Hair follicular keratinocyte (primary cell): Measurements from ENCODE around the gene NFKBIL1. TPM values are rescaled to one million over a fixed set of nuclear protein-coding genes. Genes with fewer than 3 reads are reported as not detected.

ENCODE experiments used
- total RNA-seq: library from RNA; depleted of rRNA; stranded (reverse); fragments of >200 nt; gene quantifications from 2 replicates; pipeline ENCODE4 v1.2.3, GENCODE V29; 2015

Gene NFKBIL1
- total RNA-seq: 12.2 and 29.0 TPM in 2 replicates

DNA sequence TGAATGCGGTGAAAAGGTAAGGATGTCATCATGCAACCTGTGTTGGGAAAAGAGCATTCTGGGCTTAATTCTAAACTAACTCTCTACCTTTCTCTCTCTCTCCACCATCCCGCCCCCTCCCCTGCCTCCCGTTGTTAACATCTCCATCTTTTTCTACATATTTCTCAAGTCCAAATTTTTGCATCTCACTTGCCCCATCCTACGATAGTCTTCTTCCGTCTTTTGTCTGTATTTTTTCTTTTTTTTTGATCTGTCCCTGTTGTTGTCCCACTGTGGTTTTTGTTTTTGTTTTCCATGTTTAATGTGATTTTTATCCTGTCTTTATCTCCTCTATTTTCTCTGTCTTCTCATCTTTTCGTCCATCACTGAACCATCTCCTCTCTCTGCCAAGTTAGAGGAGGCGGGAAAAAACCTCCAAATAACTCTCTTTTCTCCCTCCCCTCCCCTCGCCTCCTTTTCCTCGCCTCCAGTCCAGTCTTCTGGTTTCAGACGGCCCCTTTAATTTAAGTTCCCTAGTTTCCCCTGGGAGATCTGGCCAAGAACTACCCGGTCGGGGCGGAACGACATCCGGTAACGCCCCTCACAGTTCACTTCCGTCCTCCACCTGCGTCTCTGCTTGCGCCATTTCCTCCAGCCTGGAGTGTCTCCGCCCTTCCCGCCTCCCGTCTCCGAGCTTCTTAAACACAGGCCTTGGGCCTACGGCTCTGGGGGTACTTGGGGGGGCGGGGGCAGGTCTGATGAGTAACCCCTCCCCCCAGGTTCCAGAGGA is at the start of gene NFKBIL1:
Gene NFKBIL1, plus strand, starts transcription at position 651 of the 769 bp plus-strand sequence. Its CDS starts 87 bp downstream, at position 738.

GRCh38 chr6:31528821-31529328 is 18.5 kb upstream of the NFKBIL1 start, which contains the start of gene MCCD1:
MCCD1 (plus strand) TSS chr6:31528962; CDS start chr6:31529015, 53 bp downstream.

DNA sequence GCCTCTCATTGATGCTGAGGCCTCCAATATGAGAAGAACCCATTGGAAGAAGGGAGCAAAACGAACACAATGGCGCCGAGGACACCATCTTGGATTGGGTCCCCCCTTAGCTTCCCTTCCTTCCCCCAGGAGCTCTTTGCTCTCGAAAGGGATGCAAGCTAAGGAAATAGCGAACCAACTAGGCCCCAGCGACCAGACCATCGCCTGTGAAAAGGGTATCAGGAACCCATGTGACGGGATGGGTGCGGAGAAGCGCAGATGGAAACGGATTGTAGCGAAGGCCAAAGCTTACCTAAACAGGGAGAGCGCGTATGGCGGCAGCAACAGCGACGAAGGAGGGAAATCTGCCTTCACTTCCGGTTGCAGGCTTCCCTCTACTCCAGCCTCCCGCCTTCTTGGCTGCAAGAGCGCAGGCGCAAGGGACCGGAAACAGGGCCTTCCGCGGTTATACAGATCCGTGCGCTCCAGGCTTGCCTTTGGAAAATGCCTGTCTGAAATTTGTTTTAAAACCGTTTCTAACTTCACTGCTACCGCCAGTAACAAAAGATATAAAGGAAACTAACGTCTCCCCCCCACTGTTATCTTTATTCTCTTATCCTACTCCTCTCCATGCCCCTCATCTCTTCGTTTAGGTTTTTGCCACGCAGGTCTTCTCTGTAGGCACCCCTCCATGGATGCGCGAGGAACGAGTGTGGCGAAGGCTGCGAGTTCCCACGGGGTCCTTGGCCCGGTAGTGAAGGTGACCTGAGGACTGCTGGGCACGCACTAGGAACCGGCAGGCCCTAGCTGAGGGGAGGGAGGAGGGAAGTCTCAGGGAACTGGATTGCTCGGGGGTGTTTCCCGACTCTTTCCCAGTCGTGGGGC is 5.5 kb upstream of the NFKBIL1 start, which contains the start of gene DDX39B:
Gene DDX39B, minus strand, starts transcription at position 346 of the 864 bp plus-strand sequence. CDS start 1,471 bp downstream, outside the sequence.

DNA sequence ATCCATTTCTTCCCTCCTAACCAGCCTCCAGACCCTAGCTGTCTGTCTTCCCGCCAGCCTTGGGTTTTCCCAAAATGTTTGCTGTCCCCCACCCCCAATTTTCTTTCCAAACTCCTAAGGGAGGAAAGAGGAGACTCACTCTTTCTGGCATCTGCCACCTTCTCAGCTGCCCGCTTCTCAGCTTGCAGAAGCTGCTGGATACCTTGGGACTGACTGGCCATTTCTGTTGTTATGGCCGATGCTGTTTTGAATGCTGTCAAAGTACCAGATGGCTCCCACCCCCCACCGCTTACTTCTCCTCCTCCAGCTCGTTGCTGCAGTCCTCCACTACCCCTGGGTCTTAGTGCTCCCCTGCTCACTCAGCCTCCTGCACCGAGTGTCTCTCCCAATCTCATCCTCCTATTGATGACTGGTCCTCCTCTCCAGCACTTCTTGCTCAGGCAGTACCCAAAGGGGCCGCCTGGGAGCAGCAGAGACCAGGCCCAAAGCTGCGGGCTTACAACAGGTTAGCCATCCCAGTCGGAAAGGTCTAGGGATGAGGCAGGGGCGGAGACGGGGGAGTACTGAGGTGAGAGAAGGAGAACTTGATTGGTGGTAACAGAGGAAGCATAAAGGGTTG is 960 bp upstream of the NFKBIL1 start, which contains the start of gene ATP6V1G2:
Gene ATP6V1G2, minus strand, starts transcription at position 270 of the 619 bp plus-strand sequence. Its CDS starts 49 bp downstream, at position 221.

DNA sequence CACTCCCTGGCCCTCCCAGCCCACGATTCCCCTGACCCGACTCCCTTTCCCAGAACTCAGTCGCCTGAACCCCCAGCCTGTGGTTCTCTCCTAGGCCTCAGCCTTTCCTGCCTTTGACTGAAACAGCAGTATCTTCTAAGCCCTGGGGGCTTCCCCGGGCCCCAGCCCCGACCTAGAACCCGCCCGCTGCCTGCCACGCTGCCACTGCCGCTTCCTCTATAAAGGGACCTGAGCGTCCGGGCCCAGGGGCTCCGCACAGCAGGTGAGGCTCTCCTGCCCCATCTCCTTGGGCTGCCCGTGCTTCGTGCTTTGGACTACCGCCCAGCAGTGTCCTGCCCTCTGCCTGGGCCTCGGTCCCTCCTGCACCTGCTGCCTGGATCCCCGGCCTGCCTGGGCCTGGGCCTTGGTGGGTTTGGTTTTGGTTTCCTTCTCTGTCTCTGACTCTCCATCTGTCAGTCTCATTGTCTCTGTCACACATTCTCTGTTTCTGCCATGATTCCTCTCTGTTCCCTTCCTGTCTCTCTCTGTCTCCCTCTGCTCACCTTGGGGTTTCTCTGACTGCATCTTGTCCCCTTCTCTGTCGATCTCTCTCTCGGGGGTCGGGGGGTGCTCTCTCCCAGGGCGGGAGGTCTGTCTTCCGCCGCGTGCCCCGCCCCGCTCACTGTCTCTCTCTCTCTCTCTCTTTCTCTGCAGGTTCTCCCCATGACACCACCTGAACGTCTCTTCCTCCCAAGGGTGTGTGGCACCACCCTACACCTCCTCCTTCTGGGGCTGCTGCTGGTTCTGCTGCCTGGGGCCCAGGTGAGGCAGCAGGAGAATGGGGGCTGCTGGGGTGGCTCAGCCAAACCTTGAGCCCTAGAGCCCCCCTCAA is 24.9 kb downstream of the NFKBIL1 start, which contains the start of gene LTA:
Gene LTA, plus strand, starts transcription at position 249 of the 871 bp plus-strand sequence. Its CDS starts 454 bp downstream, at position 703.

DNA sequence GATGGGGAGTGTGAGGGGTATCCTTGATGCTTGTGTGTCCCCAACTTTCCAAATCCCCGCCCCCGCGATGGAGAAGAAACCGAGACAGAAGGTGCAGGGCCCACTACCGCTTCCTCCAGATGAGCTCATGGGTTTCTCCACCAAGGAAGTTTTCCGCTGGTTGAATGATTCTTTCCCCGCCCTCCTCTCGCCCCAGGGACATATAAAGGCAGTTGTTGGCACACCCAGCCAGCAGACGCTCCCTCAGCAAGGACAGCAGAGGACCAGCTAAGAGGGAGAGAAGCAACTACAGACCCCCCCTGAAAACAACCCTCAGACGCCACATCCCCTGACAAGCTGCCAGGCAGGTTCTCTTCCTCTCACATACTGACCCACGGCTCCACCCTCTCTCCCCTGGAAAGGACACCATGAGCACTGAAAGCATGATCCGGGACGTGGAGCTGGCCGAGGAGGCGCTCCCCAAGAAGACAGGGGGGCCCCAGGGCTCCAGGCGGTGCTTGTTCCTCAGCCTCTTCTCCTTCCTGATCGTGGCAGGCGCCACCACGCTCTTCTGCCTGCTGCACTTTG is 28.0 kb downstream of the NFKBIL1 start, which contains the start of gene TNF:
Gene TNF, plus strand, starts transcription at position 231 of the 567 bp plus-strand sequence. Its CDS starts 177 bp downstream, at position 408.

GRCh38 chr6:31582230-31582643 is 34.8 kb downstream of the NFKBIL1 start, which contains the start of gene LTB:
LTB (minus strand) TSS chr6:31582424; CDS start chr6:31582417, 7 bp downstream.

GRCh38 chr6:31586008-31586407 is 38.6 kb downstream of the NFKBIL1 start, which contains the start of gene LST1:
LST1 (plus strand) TSS chr6:31586277; CDS start chr6:31587300, 1,023 bp downstream.

Other genes with a start within 250 kb of the NFKBIL1 start
- gene HLA-B, start 190.4 kb upstream of the NFKBIL1 start, total RNA-seq: 48.4 and 141 TPM in 2 replicates
- gene MICA, start 144.0 kb upstream of the NFKBIL1 start, total RNA-seq: 53.6 and 58.3 TPM in 2 replicates
- 8.7 and 16.8 TPM in 2 replicates for gene MICB, start 49.5 kb upstream of the NFKBIL1 start, total RNA-seq
- not detected in 2 replicates for gene MCCD1, start 18.6 kb upstream of the NFKBIL1 start, total RNA-seq
- 438 and 525 TPM in 2 replicates for gene DDX39B, start 5.6 kb upstream of the NFKBIL1 start, total RNA-seq
- gene ATP6V1G2, start 1.0 kb upstream of the NFKBIL1 start, total RNA-seq: 0.11 and 0.16 TPM in 2 replicates
- not detected in 2 replicates for gene LTA, start 24.7 kb downstream of the NFKBIL1 start, total RNA-seq
- gene TNF, start 28.0 kb downstream of the NFKBIL1 start, total RNA-seq: 3.3 and 4.5 TPM in 2 replicates
- gene LTB, start 34.8 kb downstream of the NFKBIL1 start, total RNA-seq: 0.49 and 1.5 TPM in 2 replicates
- not detected in 2 replicates for gene LST1, start 38.7 kb downstream of the NFKBIL1 start, total RNA-seq
- gene NCR3, start 45.4 kb downstream of the NFKBIL1 start, total RNA-seq: not detected in 2 replicates
- gene AIF1, start 67.6 kb downstream of the NFKBIL1 start, total RNA-seq: not detected in 2 replicates
- 88.0 and 92.7 TPM in 2 replicates for gene PRRC2A, start 73.1 kb downstream of the NFKBIL1 start, total RNA-seq
- gene BAG6, start 105.1 kb downstream of the NFKBIL1 start, total RNA-seq: 195 and 196 TPM in 2 replicates
- 1.2 and 2.3 TPM in 2 replicates for gene APOM, start 108.3 kb downstream of the NFKBIL1 start, total RNA-seq
- 16.0 and 20.2 TPM in 2 replicates for gene C6orf47, start 113.2 kb downstream of the NFKBIL1 start, total RNA-seq
- 13.1 and 16.0 TPM in 2 replicates for gene GPANK1, start 117.4 kb downstream of the NFKBIL1 start, total RNA-seq
- 251 and 316 TPM in 2 replicates for gene CSNK2B, start 118.5 kb downstream of the NFKBIL1 start, total RNA-seq
- 1.9 and 2.3 TPM in 2 replicates for gene LY6G5B, start 122.4 kb downstream of the NFKBIL1 start, total RNA-seq
- 0.70 and 0.76 TPM in 2 replicates for gene LY6G5C, start 133.5 kb downstream of the NFKBIL1 start, total RNA-seq
- gene ABHD16A, start 155.7 kb downstream of the NFKBIL1 start, total RNA-seq: 24.0 and 27.8 TPM in 2 replicates
- not detected in 2 replicates for gene LY6G6F, start 159.3 kb downstream of the NFKBIL1 start, total RNA-seq
- not detected in 2 replicates for gene LY6G6D, start 167.7 kb downstream of the NFKBIL1 start, total RNA-seq
- gene LY6G6C, start 174.1 kb downstream of the NFKBIL1 start, total RNA-seq: 0.15 TPM in 1 of 2 replicates, not detected in the other
- gene MPIG6B, start 175.8 kb downstream of the NFKBIL1 start, total RNA-seq: not detected in 2 replicates
- gene DDAH2, start 181.7 kb downstream of the NFKBIL1 start, total RNA-seq: 9.5 and 16.1 TPM in 2 replicates
- gene CLIC1, start 188.9 kb downstream of the NFKBIL1 start, total RNA-seq: 805 and 887 TPM in 2 replicates
- 6.2 and 7.4 TPM in 2 replicates for gene MSH5, start 192.4 kb downstream of the NFKBIL1 start, total RNA-seq
- gene SAPCD1, start 215.0 kb downstream of the NFKBIL1 start, total RNA-seq: 0.70 and 1.5 TPM in 2 replicates
- 0.19 and 0.86 TPM in 2 replicates for gene VWA7, start 229.7 kb downstream of the NFKBIL1 start, total RNA-seq
- gene VARS1, start 248.1 kb downstream of the NFKBIL1 start, total RNA-seq: 84.7 and 118 TPM in 2 replicates